Vagina (tissue), 2 donors: ENCODE data around the gene SERPINE1.

Experiments
- POLR2A ChIP-seq, 2 donors: fragments of 450-650 bp; IDR thresholded peaks; one replicate each; pipeline ENCODE4 v1.6.1; 2017; ENCODE audit warnings: antibody characterized with exemption in 2 of 2, mild to moderate bottlenecking in 2 of 2, moderate library complexity in 2 of 2
- TF ChIP-seq, protein P1 (sequence below), 3 experiments: fragments of 450-650 bp in 2 of 3; fragments of 200-600 bp in 1 of 3; sonication (generic) in 1 of 3; IDR thresholded peaks; one replicate each; pipeline ENCODE4 v1.5.1; 2017 to 2019; ENCODE audit warnings: antibody characterized with exemption in 3 of 3, mild to moderate bottlenecking in 2 of 3, moderate library complexity in 2 of 3

DNA sequence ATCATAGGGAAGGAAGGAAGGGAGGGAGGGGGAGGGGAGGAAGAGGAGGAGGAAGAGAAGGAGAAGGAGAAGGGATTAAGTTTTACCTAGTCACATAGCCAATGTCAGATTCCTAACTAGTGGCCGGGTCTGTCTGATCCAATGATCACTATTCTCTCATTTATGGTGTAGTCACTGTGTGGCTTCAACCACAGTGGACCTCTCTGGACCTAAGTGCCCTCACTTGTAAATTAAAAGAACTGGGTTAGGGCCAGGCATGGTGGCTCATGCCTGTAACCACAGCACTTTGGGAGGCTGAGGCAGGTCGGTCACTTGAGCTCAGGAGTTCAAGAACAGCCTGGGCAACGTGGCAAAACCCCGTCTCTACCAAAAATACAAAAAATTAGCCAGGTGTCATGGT, 6.6 kb upstream of the SERPINE1 start:
- TF ChIP-seq POLR2A (IDR thresholded peaks at IDR 0.05) = no peak
- TF ChIP-seq, protein P1, sequence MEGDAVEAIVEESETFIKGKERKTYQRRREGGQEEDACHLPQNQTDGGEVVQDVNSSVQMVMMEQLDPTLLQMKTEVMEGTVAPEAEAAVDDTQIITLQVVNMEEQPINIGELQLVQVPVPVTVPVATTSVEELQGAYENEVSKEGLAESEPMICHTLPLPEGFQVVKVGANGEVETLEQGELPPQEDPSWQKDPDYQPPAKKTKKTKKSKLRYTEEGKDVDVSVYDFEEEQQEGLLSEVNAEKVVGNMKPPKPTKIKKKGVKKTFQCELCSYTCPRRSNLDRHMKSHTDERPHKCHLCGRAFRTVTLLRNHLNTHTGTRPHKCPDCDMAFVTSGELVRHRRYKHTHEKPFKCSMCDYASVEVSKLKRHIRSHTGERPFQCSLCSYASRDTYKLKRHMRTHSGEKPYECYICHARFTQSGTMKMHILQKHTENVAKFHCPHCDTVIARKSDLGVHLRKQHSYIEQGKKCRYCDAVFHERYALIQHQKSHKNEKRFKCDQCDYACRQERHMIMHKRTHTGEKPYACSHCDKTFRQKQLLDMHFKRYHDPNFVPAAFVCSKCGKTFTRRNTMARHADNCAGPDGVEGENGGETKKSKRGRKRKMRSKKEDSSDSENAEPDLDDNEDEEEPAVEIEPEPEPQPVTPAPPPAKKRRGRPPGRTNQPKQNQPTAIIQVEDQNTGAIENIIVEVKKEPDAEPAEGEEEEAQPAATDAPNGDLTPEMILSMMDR (IDR thresholded peaks at IDR 0.05) = no peak
